ENCODE measurements around the gene FSTL4.

FSTL4 gene

DNA sequence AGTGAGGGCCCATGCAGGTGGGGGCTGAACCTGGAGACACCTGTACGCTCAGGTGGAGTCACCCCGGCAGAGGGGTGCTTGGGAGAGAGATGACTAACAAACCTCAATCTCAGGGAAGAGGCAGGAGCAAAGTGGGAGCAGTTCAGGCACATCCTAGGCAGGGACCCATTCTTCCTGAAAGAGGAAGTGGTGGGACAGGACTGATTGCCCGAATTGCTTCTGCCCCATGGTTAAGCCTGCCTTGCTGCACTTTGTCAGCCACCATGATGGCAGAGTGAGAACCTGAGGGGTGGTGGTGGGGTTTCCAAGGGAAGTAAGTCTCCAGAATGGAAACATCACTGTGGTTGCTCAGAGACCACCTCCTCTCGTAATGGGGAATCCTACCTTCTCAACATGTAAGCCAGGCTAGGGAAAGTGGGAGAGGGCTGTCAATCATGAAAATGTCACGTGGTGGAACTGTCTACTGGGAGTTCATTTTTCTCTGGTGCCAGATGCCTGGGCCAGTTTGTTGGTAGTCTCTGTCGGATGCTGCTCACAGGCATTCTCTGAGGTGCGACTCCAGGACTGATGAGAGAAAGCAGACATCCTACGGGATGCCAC lies 410.2 kb downstream of the FSTL4 start:
- no peak for DNase-seq

DNA sequence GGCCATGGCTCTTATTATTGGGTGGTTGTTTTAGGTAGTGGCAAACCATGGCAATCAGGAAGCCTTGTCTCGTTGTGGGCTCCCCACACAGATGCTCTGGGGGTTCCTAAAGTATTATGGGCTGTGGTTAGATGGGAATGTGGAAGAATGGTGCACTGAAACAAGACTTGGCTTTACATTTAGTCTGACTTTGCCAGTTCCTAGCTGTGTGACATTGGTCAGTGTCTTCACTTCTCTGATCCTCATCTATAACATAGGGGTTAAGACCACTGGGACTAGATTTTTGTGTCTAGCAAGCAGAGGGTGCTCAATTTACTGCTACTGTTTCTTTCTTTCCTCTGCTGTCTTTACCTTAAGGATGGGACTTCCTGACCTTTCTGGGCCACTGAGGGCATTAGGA lies 411.0 kb downstream of the FSTL4 start:
- DNase-seq: no peak

DNA sequence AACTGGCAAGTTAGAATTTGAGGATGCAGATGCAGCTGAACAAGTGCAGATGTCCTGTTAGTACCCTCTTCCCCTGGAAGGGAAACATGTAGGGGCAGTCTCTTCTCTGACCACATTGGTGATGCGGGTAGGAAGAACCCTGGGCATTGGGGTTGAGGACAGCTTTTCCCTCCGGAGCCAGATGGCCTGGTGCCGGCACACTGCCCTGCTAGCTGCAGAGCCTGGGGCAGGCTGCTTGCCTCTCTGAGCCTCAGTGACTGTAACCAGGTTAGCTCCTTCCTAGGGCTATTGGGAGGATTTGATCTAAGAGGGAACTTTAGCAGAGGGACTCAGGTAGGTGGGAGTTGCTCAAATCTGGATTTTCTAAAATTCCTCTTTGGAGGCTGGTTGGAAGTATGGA lies 412.1 kb downstream of the FSTL4 start:
- no peak for DNase-seq

DNA sequence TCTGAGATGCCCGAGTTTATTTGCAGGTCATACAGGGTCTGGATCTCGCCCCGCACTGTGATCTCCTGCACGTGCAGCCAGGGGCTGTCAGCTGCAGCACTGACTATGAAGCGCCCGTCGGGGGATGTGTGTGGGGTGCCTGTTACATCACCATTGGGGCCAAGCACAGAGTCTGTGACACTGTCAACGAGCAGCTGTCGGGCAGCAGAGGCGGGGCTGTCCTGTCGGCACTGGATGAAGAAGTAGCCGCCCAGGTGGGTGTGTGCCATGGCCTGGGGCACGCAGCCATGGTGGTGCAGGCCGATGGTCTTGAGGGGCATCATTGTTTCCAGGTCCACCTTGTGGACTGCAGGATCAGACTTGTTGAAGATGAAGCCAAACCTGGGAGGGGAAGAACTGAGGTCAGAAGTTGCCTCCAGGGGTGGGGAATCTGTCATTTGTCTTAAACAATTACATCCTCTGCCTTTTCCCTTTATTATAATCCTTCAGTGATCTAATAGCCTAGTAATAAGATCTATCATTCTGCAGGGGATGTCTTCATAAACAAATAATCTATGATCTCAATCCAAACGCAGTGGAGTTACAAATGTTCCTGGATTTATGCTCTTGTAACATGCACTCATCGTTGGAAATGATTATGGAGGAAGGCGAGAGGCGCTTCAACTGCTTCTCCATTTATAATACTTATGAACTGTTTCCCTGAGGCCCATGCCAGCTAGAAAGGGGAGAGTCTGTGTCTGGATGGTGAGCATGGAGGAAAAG lies 412.7 kb downstream of the FSTL4 start:
- no peak for DNase-seq

DNA sequence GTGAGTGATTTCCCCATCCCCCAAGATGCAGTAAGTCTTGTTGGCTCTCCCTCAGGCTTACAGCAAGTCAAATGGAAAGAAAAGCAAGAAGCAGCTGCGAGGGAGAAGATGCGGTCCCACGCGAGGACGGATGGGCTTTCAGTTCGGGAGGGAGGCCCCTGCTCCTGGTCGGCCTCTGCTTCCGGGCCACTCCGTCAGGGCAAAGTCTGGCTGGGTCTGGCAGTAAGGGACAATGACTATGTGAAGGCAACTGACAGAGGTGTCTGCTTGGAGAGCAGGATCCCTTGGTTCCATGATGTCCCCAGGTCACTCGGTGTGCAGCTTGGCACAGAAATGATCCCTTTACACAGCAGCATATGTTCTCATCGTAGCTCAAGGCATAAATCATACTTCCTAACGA lies 413.8 kb downstream of the FSTL4 start:
- no peak for DNase-seq

DNA sequence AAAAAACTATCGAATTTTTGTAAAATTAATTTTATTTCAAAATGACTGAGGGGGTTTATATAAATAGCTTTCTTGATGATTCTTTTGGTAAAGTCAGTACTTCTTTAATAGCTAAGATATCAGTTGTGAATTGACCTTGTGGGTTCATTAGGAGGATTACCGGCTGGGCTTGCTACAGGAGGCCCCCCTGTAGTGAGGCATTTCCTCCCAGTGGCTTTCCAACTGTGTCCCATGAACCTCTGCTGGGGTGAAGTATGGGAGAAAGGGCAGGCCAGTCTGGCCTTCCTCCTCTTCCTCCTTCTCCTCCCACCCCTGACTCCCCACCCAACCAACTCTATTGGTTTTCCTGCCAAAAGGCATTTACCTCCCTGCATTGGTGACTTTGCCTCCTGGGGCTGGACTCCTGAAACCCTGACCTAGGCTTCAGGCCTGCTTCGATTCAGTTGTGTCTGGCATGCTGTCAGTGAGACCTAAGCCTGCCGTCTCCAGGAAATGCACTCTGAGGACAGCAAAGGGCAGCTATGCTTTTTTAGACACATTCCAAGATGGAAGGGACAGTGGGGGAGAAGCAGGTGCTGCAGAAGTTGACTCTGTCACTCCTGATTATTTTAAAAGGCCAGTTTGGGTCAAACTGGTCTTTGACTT lies 415.8 kb downstream of the FSTL4 start:
- no peak for DNase-seq

DNA sequence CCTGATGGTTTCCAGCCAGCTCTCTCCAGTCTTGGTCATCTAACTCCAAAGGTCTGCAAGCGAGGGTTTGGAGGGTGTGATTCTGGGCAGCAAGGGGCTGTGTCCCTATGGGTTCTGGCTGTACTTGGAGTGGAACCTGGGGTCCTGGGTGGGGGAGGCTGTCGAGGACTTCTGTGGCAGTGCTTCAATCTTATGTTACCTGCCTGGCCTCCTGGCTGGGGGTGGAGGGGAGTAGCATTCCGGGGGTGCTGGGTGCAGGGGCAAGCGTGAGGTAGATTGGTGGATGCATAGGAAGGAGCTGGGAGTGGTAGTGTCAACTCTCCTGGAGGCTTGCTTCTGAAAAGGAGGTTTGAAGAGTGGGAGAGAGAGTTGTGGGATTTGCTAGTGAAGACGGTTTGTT lies 417.1 kb downstream of the FSTL4 start:
- DNase-seq: no peak

DNA sequence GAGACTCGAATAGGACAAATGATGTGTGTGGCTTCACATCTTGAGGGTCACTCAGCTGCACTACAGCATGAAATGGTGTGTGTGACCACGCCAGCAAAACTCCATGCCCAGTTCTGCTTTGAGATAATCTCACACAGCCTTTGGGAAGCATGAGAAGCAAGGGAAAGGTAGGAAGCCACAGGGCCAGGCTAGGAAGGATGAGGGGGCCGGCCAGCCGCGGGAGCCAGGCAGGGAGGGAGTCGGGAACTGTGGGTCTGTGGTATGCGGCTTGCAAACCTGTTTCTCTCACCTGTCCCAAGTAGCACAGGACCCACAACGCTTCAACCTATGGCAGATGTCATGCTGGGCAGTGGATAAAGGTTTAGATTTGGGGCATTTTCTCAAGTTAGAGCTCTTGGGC lies 418.5 kb downstream of the FSTL4 start:
- DNase-seq: no peak

DNA sequence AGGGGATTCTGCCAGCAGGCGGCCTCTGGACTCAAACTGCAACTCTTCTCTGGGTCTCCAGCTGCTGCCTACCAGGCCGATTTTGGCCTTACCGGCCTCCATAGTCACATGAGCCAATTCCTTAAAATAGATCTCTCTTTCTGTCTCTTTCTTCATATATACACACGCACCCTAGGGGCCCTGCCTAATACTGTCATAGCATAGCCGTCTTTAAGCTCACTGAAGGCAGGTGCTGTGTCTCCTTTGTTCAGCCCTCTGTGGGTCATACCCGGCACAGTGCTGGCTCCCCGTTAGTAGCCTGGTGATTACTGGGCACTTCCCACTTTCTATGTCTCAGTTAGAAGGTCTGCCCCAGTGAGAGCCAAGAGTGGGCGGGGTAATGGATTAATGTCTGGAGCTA lies 419.6 kb downstream of the FSTL4 start:
- no peak for DNase-seq

DNA sequence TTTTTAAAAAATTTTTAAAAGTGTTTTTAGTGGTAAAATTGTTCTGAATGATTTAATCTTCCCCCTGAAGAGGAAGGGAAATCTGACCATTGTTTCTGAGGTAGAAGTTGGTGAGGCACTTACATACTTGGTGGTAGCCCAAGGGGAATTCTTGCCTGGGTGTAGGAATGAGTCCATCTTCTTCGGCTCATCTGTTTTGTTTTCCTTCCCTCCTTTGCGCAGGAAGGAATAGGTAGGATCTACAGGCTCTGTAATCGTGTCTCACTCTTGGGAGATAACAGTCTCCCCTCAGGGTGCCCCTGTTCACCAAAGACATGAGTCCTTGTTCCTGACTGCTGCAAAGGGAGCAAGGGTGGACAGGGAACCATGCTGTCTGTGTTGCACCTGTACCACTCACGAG lies 422.5 kb downstream of the FSTL4 start:
- DNase-seq: no peak

DNA sequence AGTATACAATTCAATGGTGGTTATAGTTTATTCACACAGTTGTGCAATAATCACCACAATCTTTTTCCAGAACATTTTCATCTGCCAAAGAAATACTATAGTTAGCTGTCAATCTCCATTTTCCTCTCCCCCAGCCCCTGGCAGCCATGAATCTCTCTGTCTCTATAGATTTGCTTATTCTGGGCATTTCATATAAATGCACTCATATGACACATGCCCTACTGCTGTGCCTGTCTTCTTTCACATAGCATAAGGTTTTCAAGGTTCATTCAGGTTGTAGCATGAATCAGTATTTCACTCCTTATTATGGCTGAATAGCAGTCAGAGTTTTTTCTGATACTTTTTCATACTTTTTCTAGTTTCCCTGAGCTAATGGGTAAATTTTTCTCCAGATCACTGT lies 432.9 kb downstream of the FSTL4 start:
- no peak for DNase-seq

DNA sequence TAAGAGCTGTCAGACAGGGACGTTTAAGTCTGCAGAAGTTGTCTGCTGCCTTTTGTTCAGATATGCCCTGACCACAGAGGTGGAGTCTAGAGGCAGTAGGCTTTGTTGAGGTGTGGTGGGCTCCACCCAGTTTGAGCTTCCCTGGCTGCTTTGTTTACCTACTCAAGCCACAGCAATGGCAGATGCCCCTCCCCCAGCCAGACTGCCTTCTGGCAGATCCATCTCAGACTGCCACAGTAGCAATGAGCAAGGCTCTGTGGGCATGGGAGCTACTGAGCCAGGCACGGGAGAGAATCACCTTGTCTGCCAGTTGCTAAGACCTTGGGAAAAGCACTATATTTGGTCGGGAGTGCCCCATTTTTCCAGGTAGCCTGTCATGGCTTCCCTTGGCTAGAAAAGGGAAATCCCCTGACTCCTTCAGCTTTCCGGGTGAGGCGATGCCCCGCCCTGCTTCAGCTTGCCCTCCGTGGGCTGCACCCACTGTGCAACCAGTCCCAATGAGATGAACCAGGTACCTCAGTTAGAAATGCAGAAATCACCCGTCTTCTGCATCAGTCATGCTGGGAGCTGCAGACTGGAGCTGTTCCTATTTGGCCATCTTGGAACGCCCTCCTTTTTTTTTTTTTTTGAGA lies 441.5 kb downstream of the FSTL4 start:
- DNase-seq: peak; percentile 71

DNA sequence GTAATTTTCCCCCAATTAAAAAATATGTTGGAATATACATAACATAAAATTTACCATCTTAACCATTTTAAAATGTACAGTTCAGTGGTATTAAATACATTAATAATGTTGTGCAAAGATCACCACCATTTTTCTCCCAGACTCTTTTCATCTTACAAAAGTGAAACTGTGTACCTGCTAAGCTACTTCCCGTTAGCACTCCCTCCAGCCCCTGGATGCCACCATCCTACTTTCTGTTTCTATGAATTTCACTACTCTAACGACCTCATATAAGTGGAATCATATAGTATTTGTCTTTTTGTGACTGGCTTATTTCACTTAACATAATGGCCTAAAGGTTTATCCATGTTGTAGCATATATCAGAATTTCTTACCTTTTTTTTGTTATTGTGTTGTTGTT lies 447.6 kb downstream of the FSTL4 start:
- DNase-seq: no peak

DNA sequence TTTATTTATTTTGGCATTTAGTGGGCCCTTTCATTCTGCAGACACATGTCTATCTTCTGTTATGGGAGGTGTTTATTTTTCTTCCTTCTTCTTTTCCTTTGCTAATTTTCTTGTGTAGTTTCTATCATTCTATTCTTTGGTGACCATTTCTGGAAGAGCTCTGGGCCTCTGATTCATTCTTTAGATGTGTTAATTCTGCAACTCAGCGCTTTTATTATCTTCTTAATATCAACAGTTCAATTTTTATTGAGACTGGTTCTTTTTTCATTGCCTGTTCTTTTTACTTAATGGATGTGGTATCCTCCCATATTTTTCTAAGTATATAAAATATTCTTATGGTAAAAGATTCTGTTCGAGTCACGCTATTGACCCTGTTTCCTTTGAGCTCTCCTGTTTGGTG lies 448.5 kb downstream of the FSTL4 start:
- DNase-seq: no peak

DNA sequence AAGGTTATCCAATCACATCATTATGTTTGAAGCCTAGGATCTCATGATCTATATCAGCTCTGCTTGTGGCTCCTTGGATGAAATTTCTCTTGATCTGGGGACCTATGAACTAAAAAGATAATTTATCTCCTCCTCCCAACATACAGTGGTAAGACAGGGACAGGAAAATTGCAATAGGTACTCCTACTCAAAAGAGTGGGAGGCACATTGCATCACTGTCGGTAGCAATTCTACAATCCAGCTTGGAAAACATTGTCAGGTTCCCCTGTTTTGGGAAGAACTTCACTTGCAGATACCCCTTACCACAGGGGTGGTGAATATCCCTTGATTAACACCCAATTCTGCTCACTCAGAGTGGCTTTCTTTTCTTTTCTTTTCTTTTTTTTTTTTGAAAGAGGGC lies 452.8 kb downstream of the FSTL4 start:
- no peak for DNase-seq

DNA sequence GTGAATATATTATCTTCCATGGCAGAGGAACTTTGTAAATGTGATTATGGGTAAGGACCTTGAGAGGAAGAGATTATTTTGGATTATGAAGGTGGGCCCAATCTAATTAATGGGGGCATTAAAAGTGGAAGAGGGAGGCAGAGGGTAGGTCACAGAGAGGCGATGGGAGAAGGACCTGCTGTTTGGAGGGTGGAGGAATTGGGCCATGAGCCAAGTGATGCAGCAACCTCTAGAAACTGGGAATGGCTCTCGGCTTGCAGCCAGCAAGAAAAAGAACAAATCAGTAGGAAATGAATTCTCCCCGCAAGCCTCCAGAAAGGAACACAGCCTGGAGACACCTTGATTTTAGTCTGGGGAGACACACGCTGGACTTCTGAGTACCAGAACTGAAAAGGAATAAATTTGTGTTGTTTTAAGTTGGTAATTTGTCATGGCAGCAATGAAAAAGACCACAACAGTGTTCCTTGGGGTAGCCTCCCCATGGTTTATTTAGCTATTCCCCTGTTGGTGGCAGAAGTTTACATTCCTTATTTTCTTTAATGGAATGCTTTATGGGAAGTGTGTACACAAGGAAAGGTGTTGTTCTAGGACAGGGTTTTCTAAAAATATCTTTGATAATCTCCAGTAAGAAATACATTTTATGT lies 456.9 kb downstream of the FSTL4 start:
- no peak for DNase-seq

DNA sequence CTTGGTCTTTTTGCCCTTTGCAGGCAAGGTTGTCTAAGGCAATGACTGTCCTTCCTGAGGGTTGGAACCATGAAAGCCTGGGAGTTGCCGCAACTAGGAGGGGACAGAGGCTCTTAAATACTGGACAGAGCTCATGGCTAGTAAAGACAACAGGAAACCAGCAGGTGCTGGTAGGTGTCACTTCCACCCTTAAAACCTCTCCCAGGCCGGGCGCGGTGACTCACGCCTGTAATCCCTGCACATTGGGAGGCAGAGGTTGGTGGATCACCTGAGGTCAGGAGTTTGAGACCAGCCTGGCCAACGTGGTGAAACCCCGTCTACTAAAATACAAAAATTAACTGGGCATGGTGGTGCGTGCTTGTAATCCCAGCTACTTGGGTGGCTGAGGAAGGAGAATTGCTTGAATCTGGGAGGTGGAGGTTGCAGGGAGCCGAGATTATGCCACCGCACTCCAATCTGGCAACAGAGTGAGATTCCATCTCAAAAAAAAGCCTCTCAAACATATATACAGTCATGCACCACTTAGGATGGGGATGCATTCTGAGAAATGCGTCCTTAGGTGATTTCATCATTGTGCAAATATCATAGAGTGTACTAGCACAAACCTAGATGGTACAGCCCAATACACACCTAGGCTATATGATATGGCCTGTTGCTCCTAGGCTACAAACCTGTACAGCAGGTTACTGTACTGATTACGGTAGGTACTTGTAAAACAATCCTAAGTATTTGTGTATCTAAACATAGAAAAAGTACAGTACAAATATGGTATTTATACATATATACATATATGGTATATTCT lies 457.9 kb downstream of the FSTL4 start:
- no peak for DNase-seq

DNA sequence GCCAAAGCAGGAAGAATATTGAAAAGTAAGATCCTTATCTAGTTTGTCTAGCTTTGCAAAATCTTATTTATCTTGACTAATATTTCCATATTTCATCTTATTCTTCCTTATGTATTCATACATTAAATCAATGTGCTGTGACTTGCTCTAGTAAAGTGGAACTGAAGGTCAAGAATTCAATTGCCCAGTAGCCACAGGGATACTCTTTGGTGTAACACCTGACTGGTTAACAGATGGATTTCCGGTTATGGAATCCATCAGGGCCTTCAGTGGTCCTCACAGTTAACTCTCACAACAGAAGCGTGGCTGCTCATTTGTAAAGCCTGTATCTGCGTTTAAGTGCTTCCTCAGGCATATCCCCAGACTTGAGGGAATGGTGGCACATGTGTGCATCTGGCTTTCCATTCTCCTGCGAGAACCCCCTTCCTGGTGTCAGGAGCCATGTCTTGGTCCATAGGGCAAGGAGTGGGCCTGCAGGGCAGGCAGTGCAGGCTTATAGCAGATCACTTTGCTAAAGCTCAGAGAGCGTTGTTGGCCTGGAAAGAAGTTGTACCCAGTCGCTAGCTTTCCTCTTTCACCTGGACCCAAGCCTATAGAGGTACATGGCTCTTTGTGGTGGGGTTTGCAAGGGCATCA lies 461.3 kb downstream of the FSTL4 start:
- DNase-seq: no peak

DNA sequence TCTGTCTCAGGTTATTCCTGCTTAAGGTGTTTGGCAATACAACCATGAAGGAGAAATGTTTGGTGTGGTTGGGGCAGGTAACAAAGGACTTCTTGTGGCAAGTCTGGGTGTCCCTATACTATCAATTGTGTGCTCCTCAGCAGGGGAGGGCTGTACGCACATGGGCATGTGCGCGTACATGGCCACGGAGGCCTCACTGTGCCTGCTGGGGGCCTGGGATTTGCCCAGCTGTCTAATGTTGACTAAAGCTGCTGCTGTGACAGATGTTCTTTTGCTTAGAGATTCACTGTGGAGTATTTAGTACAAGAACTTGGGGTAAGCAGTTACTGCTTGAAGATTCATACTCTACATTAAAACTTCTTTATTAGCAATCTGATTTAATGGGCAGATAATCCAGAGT lies 463.0 kb downstream of the FSTL4 start:
- no peak for DNase-seq

DNA sequence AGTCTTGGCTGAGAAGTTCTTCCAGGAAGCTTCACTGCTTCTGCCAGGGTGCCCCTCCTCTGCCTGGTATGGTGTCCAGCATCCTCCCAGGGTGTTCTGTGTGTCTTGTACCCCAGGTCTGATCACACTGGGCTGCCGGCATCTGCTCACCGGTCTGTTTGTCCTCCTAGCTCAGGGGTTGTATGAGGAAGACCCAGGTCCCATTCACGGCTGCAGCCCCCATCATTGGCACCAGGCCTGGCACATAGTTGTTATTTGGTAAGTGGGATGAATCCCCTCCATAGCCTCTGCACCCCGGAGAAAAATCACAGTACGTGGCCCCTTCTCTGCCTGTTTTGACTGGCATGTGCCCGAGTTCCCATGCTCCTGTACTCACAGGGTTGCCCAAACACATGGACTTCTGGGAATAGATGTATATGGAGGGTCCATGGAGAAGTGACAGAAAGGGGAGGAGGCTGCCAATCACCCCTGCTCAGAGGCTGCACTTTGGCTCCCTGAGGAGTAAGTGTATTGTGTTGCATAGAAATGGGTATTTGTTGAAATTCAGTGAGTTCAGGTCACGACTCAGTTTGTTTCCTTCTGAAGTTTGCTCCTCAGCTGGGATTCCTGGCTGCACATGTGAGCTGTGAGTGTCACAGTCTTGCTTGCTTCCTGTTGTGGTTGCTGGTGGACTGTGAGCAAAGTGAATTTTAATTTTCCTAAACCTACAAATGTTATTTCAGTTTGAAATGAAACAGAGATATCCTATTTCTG lies 464.4 kb downstream of the FSTL4 start:
- no peak for DNase-seq

DNA sequence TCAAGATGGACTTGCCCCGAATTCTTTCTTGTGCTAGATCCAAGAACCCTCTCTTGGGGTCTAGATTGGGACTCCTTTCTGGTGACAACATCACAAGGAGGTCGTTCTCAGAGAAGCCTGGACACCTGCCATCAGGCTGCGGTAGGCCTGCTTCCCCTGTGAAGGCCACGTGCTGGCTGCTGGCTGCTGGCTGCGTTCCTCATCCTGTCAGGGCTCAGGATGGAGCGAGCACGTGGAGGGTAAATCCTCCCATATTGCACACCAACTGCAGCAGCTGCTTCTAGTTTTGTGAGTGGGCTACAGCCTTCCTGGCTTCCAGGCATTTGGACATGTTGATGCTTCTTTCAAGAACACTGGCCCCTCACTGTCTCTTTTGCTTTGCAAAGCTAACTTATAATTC lies 464.9 kb downstream of the FSTL4 start:
- DNase-seq: no peak

Measured in CD4-positive, alpha-beta T cell treated with Interleukin-10 for 1 hour (primary cell).